ENCODE data around the gene ZBTB46.

ZBTB46 gene

GRCh38 chr20:63706852-63707557, 124.1 kb downstream of the ZBTB46 start:
- DNase-seq (ENCODE audit: low read depth in 2 of 2), result peak in 1 of 2 donors; percentile 46

- DNase-seq (ENCODE audit: low read depth in 2 of 2), result no peak
Observed at GRCh38 chr20:63706027-63706695, 124.9 kb downstream of the ZBTB46 start.

GRCh38 chr20:63705232-63706026, 125.6 kb downstream of the ZBTB46 start:
- DNase-seq (ENCODE audit: low read depth in 2 of 2), result no peak

GRCh38 chr20:63704749-63705117, 126.3 kb downstream of the ZBTB46 start:
- no peak for DNase-seq (ENCODE audit: low read depth in 2 of 2)

GRCh38 chr20:63703976-63704748, 126.9 kb downstream of the ZBTB46 start:
- DNase-seq (ENCODE audit: low read depth in 2 of 2), result no peak

GRCh38 chr20:63703471-63703975, 127.5 kb downstream of the ZBTB46 start:
- no peak for DNase-seq (ENCODE audit: low read depth in 2 of 2)

DNA sequence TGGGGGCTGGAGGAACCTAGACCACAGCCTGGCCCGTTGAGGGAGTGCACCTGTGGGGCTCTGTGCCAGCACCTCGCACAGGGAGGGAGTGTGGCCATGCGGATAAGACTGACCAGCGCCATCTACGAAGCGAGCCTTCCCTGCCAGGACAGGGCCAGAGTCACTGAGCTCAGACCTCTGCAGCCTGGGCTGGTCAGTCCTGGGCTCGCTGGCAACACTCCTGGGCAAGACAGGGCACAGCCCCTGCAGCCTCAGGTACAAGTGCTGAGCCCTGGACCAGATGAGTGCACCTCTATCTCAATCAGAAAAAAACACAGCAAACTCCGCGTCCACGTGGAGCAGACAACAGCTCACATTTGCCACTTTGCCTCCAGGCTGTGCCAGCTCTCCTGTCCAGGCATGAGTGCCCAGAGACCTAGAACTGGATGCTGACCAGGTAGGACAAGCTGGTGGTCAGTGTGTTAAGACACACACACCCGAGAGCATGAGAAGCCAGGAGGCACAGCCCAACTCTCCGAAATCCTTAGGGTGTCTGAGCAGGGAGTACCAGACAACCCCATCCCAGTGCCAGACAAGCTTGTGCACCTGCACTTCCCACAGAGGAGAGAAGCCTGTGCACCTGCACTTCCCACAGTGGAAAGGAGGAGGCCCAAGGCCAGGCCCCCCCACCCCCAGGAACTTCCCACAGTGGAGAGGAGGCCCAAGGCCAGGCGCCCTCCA, 128.2 kb downstream of the ZBTB46 start:
- no peak for DNase-seq (ENCODE audit: low read depth in 2 of 2)

- no peak for DNase-seq (ENCODE audit: low read depth in 2 of 2)
Observed at GRCh38 chr20:63702036-63702665, 128.9 kb downstream of the ZBTB46 start.

DNA sequence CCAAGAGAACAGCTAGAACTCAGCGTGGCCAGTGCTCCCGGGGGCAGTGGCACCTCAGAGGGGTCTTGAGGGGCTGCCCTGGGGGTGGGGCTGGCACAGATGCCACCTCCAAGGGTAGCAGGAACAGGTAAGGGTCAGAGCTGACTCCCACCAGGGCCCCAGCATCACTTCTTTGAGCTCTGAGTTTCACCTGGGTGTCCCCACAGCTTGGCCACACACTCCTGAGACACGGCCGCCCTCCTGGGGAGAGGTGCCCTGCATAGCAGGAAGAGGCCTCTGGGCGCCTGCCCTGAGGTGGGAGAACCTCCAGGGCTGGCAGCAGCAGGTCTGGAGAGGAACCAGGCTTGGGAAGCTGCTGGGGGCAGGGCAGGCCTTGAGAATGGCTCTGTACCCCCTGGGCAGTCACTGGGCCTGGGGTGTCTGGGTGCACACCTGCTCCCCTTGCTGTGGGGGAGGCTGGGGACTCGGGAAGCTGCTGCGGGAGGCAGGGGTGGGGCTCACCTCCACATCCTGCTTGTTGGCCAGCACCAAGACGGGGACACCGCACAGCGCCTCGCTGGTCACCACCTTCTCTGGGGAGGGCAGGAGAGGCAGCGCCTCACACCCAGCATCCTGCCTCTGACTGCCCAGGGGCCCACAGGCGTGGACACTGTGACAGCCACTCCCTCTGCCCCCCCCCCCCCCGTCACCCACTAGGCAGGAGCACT, 129.6 kb downstream of the ZBTB46 start:
- DNase-seq (ENCODE audit: low read depth in 2 of 2), result no peak

DNA sequence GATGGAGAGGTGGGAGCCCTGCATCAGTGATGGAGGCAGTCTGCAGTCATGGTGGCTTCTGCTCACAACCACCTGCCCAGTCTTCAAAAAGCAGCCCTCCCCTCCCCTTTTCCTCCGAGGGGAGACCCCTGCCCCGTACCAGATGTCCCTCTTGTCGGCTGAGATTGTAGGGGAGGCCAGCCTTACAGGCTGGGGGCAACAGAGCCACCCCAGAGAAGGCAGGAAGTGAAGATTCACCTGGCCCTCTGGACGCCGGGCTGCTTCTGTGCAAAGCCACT, 130.1 kb downstream of the ZBTB46 start:
- DNase-seq (ENCODE audit: low read depth in 2 of 2), result no peak

GRCh38 chr20:63700199-63701050, 130.6 kb downstream of the ZBTB46 start:
- DNase-seq (ENCODE audit: low read depth in 2 of 2), result no peak

DNA sequence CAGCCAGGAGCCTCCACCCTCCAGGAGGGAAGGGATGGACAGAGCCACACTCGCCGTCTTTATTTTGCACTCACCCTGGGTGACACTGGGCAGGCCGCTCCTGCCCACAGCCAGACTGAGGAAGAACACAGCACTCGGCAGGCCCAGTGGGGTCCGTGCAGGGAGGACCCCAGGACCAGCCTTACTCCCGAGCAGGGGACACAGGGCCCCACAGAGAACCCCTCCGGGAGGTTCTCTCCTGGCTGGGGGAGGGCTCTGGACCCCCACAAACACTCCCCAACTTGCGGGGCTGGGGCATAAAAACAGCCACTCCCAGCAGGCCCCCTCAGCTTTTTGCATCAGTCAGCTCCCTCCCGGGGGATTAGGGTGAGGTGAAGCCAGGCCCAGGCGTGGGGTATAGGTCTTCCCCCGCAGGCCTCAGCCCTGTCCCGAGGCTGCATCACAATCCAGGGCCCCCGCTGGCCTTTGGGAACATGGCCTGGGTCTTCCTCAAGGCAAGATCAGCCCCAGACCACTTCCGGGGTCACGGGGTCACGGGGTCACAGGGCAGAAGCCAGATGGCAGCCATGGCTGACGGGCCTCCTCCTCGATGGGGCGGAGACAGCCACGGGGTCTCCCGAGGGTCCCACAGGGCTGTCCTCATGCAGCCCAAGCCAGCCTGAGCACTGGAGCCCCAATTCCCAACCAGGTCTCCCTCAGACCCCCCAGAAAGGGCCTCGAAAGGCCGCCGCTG, 131.4 kb downstream of the ZBTB46 start:
- DNase-seq (ENCODE audit: low read depth in 2 of 2), result no peak

GRCh38 chr20:63698739-63699465, 132.2 kb downstream of the ZBTB46 start:
- DNase-seq (ENCODE audit: low read depth in 2 of 2), result peak in 1 of 2 donors; percentile 32

DNA sequence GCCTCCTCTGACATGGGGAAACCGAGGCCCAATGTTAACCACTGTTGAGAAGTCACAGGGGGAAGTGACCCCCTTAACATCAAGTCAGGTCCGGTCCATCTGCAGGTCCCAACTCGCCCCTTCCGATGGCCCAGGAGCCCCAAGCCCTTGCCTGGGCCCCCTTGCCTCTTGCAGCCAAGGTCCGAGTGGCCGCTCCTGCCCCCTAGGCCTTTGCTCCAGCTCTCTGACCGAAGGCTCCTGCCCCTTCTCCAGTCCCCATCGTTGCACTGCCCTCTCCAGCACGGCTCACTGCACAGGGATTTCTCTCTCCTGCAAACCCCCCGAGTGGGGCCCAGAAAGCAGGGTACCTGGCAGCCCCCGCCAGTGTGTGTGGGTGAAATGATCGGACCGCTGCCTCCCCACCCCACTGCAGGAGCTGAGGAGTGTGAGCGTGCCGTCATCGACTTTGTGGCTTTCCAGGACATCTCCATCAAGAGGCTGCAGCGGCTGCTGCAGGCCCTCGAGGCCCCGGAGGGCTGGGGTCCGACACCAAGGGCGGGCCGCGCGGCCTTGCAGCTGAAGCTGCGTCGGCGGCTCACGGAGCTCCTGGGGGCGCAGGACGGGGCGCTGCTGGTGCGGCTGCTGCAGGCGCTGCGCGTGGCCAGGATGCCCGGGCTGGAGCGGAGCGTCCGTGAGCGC, 133.1 kb downstream of the ZBTB46 start:
- DNase-seq (ENCODE audit: low read depth in 2 of 2), result no peak

DNA sequence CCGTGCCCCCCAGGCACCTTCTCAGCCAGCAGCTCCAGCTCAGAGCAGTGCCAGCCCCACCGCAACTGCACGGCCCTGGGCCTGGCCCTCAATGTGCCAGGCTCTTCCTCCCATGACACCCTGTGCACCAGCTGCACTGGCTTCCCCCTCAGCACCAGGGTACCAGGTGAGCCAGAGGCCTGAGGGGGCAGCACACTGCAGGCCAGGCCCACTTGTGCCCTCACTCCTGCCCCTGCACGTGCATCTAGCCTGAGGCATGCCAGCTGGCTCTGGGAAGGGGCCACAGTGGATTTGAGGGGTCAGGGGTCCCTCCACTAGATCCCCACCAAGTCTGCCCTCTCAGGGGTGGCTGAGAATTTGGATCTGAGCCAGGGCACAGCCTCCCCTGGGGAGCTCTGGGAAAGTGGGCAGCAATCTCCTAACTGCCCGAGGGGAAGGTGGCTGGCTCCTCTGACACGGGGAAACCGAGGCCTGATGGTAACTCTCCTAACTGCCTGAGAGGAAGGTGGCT, 133.7 kb downstream of the ZBTB46 start:
- no peak for DNase-seq (ENCODE audit: low read depth in 2 of 2)

- no peak for DNase-seq (ENCODE audit: low read depth in 2 of 2)
Observed at GRCh38 chr20:63696628-63697356, 134.3 kb downstream of the ZBTB46 start, which contains the start of gene TNFRSF6B. Gene TNFRSF6B, plus strand, starts transcription at chr20:63696652. Its CDS starts 116 bp downstream, at chr20:63696768.
